GM18526 (cell line): ENCODE measurements around the gene IFTAP.

Experiments used
- POLR2A ChIP-seq: IDR thresholded peaks from 3 replicates; pipeline ENCODE4 v1.6.1; 2011; ENCODE audit not compliant: insufficient read length; ENCODE audit errors: extremely low read depth

IFTAP gene, protein sequence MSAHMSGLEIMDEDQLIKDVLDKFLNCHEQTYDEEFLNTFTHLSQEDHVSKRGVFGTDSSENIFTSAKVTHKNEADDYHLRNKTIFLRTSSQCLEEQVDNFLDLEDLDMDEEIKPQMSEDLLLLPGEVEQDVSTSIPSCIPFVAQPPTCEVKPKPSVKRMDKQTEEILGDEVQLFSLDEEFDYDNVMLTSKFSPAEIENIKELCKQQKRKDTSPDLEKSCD

DNA sequence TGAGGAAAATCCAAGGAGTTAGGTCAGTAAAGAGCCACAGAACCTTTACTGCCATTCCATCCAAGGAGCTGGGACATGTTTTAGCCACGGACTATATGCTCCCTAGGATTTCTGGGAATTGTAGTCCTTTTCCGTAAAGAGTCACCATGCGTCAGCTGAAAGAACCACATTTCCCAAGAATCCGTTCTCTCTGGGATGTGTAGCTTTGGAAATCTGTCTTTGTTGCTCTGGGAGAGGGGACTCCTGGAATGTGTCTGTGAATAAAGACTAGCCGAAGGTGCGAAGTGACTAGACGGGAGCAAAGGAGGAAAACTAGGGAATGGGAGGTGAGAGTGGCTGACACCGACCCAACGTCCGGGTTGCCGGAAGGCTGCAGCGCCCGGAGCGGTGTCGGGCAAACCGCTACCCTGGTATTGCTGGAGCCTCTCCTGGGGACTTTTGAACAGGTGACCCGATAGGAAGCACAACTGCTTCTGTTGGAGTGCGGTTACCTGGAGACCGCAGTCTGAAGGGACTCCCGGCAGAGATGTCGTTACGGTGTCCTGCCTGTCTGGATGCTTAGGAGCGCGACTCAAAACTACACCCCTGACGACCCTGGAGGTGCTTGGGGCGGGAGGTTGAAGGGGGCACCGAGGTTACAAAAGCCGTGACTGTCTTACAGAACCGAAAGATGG lies at the start of gene IFTAP:
Gene IFTAP, plus strand, starts transcription at position 187 of the 674 bp plus-strand sequence. CDS start 15,602 bp downstream, outside the sequence.
- no peak for TF ChIP-seq POLR2A

DNA sequence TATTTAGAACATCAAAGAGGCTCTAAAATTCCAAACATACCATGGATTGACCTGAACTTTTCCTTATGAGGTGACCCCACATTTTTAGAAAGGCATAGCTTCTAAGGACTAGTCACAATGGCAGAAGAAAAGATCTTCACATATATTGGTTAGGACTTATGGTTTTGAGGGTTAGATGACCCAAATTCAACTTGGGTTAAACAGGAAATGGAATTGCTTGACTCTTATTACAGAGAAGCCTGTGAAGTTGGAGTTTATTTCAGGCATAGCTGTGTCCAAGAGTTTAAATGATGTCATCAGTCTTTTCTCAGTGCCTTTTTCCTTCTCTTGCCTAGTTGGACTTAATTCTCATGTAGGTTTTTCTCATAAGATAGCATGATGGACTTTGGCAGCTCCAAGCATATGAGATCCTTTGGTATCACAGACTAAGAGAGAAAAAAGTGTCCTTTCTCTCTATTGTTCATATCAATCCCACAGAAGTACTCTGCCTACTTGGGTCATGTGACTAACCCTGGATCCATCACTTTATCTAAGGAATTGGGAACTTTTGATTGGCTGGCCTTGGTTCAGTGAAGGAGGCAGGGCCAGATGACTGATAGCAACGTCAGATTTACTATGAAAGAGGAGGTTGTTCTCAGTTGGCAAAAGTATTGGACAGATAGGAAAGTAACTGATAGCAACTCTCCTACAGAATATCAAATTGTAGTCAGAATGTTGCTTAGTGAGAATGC lies 43.8 kb upstream of the IFTAP start:
- no peak for TF ChIP-seq POLR2A

DNA sequence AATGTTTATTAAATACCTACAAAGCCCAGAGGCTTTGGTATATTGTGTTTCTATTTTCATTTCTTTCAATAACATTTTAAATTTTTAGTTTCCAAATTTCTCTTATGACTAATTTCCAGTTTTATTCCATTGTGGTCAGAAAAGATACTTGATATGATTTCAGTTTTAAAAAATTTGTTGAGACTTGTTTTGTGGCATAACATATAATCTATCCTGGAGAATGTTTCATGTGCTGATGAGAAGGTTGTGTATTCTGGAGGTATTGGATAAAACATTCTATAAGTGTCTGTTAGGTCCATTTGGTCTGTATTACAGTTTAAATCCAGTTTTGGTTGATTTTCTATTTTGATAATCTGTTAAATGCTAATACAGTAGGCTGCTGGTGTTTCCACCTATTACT lies 36.3 kb upstream of the IFTAP start:
- no peak for TF ChIP-seq POLR2A

DNA sequence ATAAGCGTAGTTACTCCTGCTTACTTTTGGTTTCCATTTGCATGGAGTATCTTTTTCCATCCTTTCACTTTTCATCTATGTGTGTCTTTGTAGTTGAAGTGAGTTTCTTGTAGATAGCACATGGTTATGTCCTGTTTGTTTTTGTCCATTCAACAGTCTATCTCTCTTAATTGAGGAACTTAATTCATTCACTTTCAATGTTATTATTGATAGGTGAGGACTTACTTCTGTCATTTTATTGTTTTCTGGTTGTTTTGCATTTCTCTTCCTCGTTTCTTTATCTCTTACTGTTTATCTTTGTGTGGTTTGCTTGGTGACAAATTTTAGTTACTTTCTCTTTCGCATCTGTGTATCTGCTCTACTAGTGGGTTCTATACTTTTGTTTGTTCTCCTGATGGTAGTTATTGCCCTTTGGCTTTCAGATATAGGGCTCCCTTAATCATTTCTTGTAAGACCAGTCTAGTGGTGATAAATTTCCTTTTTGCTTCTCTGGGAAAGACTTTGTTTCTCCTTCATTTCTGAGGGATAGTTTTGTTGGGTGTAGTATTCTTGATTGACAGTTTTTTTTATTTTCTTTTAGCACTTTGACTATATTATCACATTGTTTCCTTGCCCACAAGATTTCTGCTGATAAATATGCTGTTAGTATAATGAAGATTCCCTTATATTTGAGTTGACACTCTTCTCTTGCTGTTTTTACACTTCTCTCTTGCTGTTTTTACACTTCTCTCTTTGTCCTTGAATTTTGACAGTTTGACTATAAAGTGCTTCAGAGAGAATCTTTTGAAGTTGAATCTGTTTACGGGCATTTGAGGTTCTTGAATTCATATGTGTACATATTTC lies 35.5 kb upstream of the IFTAP start:
- no peak for TF ChIP-seq POLR2A

DNA sequence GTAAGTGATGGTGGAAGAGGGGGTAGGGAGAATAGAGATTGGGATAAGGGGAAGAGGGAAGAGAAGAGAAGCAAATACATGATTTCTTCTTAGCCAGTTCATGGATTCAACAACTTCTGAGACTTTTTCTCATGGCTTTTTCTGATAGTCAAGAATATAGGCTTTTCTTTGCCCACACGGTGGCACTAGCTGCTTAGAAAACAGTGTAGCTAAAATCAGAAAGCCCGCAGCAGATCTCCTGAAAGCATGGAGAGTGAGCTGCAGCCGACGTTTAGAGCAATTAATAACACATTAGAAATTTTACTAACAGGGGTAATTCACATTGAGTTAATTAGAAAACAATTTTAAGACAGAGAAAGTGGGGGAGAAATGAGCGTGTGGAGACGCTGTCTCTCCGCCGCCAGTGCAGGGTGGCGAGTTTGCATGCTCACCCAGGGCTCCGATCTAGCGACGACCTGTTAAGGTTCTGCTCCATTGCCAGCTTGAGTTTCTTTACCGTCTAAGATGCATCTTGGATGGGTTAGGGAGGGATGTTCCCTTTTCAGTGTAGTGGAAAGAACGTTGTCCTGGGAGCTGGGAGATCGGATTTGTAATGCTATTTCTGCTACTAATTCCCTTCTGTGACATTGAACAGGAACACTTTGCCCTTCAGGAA lies 29.8 kb upstream of the IFTAP start:
- no peak for TF ChIP-seq POLR2A

DNA sequence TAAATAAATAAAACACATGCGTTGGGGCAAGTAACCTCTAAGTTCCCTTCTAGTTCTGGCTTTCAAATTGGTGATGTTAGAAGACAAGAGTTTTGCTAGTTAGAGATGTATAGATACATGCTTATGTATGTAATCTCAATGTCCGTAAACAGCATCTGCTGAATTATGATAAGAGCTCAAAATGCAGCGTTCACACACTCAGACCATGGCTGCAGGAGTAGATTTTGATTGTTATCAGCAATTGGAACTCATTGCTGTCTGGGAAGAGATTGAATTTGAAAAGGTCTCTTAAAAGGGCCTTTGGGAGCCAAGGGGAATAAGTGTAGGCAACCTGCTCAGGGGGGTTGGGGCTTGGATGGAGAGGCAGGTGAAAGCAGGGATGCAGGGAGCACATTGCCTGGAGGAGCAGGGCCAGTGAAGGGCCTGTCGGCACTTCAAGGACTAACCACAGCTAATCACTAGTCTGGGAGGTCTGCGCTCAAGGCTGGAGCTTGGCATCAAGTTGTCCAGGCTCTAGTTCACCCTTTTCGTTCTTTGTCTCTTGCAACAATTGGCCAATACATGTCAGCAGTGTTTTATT lies 29.2 kb upstream of the IFTAP start:
- TF ChIP-seq POLR2A = no peak

DNA sequence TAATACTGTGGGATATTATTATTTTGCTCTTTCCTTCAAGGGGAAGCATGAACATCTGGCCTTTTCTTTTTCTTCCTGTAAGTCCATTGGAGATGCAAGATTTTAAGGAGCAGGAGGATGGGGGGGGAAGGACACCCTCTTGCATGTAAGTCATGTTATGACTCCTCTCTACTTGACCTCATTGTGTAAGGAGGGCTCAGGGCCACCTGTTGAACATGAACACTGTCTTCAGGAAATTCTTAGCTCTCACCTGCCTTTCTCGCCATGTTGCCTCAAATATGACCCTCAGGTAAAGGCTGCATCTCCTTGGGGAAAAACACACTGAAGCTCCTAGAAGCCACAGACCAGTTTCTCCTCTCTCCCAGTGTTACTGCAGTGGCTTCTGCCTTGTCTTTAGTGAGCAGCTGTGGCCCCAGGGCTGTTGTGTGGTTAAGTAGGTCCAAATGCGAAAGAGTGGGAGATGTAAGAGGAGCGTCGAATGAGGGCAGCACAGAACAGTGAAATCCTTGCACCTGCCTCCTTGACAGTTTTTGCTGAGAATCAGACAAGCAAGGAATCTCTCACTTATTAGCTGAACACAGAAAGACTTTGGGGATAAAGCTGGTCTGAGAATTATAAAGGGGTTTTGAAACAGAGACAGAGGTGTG lies 27.8 kb upstream of the IFTAP start:
- no peak for TF ChIP-seq POLR2A

DNA sequence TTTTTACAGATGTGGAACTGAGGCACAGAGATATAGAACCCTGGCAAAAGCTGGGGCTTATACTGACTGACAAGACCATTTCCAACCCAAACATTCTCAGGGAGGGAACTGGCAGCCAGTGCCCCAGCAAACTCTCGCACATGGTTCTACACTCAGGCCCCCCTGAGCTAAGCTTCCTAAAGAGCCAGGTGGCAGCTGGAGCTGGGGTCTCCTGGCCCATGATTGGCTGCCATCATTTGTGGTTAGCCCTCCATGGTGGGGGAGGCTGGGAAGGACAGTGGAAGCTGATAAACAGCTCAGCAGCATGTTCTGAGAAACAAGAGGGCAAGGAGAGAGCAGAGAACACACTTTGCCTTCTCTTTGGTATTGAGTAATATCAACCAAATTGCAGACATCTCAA lies 26.6 kb upstream of the IFTAP start, which contains the start of gene RAG1:
Gene RAG1, plus strand, starts transcription at position 314 of the 400 bp plus-strand sequence. CDS start 5,298 bp downstream, outside the sequence.
- no peak for TF ChIP-seq POLR2A

DNA sequence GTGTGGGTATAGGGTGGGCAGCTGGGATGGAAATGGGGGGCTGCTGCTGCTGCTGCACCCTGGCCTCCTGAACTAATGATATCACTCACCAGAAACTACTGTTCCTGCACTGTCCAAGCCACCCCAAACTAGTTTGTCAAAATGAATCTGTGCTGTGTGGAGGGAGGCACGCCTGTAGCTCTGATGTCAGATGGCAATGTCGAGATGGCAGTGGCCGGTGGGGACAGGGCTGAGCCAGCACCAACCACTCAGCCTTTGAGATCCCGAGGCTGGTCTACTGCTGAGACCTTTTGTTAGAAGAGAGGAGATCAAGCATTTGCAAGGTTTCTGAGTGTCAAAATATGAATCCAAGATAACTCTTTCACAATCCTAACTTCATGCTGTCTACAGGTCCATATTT lies 25.2 kb upstream of the IFTAP start:
- no peak for TF ChIP-seq POLR2A

DNA sequence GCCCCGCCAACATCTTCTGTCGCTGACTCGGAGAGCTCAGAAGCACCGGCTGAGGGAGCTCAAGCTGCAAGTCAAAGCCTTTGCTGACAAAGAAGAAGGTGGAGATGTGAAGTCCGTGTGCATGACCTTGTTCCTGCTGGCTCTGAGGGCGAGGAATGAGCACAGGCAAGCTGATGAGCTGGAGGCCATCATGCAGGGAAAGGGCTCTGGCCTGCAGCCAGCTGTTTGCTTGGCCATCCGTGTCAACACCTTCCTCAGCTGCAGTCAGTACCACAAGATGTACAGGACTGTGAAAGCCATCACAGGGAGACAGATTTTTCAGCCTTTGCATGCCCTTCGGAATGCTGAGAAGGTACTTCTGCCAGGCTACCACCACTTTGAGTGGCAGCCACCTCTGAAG lies 19.8 kb upstream of the IFTAP start:
- no peak for TF ChIP-seq POLR2A

DNA sequence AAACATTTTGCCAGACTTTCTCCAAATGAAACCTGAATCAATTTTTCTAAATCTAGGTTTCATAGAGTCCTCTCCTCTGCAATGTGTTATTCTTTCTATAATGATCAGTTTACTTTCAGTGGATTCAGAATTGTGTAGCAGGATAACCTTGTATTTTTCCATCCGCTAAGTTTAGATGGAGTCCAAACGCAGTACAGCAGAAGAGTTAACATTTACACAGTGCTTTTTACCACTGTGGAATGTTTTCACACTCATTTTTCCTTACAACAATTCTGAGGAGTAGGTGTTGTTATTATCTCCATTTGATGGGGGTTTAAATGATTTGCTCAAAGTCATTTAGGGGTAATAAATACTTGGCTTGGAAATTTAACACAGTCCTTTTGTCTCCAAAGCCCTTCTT lies 16.9 kb upstream of the IFTAP start:
- no peak for TF ChIP-seq POLR2A

DNA sequence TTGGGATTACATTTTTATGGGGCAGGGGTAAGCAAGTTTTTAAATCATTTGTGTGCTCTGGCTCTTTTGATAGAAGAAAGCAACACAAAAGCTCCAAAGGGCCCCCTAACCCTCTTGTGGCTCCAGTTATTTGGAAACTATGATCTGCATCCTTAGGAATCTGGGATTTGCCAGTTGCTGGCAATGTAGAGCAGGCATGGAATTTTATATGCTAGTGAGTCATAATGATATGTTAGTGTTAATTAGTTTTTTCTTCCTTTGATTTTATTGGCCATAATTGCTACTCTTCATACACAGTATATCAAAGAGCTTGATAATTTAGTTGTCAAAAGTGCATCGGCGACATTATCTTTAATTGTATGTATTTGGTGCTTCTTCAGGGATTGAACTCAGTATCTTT lies 16.4 kb upstream of the IFTAP start:
- TF ChIP-seq POLR2A = no peak

DNA sequence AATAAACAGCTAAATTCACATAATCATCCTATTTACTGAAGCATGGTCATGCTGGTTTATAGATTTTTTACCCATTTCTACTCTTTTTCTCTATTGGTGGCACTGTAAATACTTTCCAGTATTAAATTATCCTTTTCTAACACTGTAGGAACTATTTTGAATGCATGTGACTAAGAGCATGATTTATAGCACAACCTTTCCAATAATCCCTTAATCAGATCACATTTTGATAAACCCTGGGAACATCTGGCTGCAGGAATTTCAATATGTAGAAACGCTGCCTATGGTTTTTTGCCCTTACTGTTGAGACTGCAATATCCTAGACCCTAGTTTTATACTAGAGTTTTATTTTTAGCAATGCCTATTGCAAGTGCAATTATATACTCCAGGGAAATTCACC lies 15.8 kb upstream of the IFTAP start:
- no peak for TF ChIP-seq POLR2A

DNA sequence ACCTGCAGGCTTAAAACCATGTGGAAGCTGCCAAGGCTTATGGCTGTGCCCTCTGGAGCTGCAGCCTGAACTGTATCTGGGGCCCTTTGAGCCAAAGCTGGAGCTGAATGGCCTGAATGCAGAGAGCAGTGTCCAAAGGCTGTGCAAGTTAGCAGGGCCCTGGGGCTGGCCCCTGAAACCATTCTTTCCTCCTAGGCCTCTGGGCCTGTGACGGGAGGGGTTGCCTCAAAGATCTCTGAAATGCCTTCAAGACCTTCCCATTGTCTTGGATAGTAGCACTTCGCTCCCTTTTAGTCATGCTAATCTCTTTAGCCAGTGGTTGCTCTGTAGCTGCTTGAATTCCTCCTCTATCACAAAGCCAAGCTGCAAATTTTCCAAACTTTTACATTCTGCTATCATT lies 12.8 kb upstream of the IFTAP start:
- TF ChIP-seq POLR2A = no peak

DNA sequence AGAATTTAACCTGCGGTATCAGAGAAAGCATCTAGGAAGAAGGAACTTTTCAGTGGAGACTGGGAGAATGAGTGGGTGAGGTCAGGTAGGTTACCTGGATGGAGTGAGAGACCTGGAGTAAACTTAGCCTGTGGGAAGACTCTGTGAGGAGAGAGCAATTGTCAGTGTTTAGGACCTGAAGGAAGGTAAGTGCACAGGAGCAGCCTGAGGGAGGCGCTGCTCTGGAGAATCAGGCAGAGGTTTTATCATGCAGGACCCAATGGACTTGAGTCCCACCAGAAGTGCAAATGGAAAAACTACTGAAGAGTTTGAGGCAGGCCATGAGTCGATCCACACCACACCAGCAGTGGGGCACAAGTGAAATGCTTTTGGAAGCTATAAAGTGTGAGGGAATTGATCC lies 10.6 kb upstream of the IFTAP start:
- TF ChIP-seq POLR2A = no peak

DNA sequence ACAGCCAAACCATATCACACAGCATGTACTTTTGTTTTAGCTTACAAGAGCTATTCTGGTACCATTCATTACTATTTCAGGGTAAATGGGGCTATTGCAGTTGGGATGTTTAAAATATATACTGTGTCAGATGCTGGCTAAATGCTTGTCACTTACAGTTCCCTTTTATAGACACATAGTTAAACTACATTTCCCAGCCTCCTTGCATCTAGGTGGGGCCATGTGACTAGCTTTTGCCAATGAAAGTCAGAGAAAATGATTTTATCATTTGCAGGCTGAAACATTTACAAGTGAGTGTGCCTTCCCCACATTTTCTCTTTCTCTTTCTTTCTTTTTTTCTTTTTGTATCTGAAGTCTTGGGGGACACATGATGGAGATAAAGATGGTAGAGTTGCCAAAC lies 7.8 kb upstream of the IFTAP start:
- no peak for TF ChIP-seq POLR2A
